ENCODE results near the gene TSPO2. TPM values are rescaled to one million over a fixed set of nuclear protein-coding genes. Genes with fewer than 3 reads are reported as not detected.
"Not testable (repeated sequence)": the region's sequence is repeated elsewhere in the genome, so short reads cannot be mapped to it uniquely, and the experiment has no call there.

Gene TSPO2
- polyA plus RNA-seq (ENCODE audit: insufficient read length) = 0.93 TPM

- no peak for DNase-seq
These were observed at the start of gene TSPO2 for GRCh38 chr6:41042226-41043055. TSS of gene TSPO2 (plus strand) at chr6:41042467. CDS start at chr6:41042986, 519 bp downstream.

- DNase-seq = no peak
These were observed 49.5 kb upstream of the TSPO2 start for GRCh38 chr6:40992746-40993145.

GRCh38 chr6:40996591-40997233, 45.6 kb upstream of the TSPO2 start:
- DNase-seq = no peak

- peak; percentile 17 for DNase-seq
These were observed 44.9 kb upstream of the TSPO2 start for GRCh38 chr6:40997234-40997957.

- no peak for DNase-seq
These were observed 43.6 kb upstream of the TSPO2 start for GRCh38 chr6:40998661-40999060.

- DNase-seq = peak; percentile 68
These were observed 42.7 kb upstream of the TSPO2 start for GRCh38 chr6:40999569-40999968.

- DNase-seq = no peak
These were observed 42.0 kb upstream of the TSPO2 start for GRCh38 chr6:41000248-41000647.

GRCh38 chr6:41002168-41002567, 40.1 kb upstream of the TSPO2 start:
- DNase-seq = no peak

GRCh38 chr6:41006217-41006616, 36.0 kb upstream of the TSPO2 start:
- DNase-seq = peak; percentile 29

- DNase-seq = not testable (repeated sequence)
These were observed 35.3 kb upstream of the TSPO2 start for GRCh38 chr6:41006980-41007379.

GRCh38 chr6:41008011-41008410, 34.3 kb upstream of the TSPO2 start:
- no peak for DNase-seq

- no peak for DNase-seq
These were observed 32.6 kb upstream of the TSPO2 start for GRCh38 chr6:41009669-41010068.

- no peak for DNase-seq
These were observed 30.6 kb upstream of the TSPO2 start for GRCh38 chr6:41011673-41012072.

GRCh38 chr6:41013466-41014153, 28.7 kb upstream of the TSPO2 start:
- no peak for DNase-seq

GRCh38 chr6:41014780-41015179, 27.5 kb upstream of the TSPO2 start:
- no peak for DNase-seq

GRCh38 chr6:41015860-41016259, 26.4 kb upstream of the TSPO2 start:
- DNase-seq = not testable (repeated sequence)

GRCh38 chr6:41017663-41018062, 24.6 kb upstream of the TSPO2 start:
- no peak for DNase-seq

- DNase-seq = no peak
These were observed 20.4 kb upstream of the TSPO2 start for GRCh38 chr6:41021832-41022231.

- DNase-seq = no peak
These were observed 20.0 kb upstream of the TSPO2 start for GRCh38 chr6:41022294-41022693.

GRCh38 chr6:41023114-41023513, 19.2 kb upstream of the TSPO2 start:
- DNase-seq = no peak

GRCh38 chr6:41025966-41026530, 16.2 kb upstream of the TSPO2 start:
- DNase-seq = no peak

GRCh38 chr6:41027241-41027640, 15.0 kb upstream of the TSPO2 start:
- no peak for DNase-seq

Data from hindlimb muscle (tissue), 1 donor.